Fibroblast of pulmonary artery (primary cell): ENCODE results near the gene CD2.

ENCODE experiments used
- DNase-seq: peaks from one replicate; pipeline ENCODE4 v3.0.0-alpha.2; 2010; ENCODE audit warnings: low read depth
- H3K4me3 ChIP-seq: replicated peaks from 2 replicates; pipeline ENCODE4 v1.5.1; 2011; ENCODE audit warnings: low read depth, mild to moderate bottlenecking, control low read depth, low read length, moderate library complexity
- CTCF ChIP-seq: IDR thresholded peaks from 2 replicates; pipeline ENCODE4 v1.5.1; 2011; ENCODE audit warnings: mild to moderate bottlenecking, control low read depth, low read length, inconsistent platforms; ENCODE audit errors: missing control alignments

Gene CD2

GRCh38 chr1:116764906-116765862 is 11.0 kb downstream of the CD2 start:
- no peak for DNase-seq
- no peak overlapping the region for H3K4me3 ChIP-seq
- TF ChIP-seq CTCF, result no peak

DNA sequence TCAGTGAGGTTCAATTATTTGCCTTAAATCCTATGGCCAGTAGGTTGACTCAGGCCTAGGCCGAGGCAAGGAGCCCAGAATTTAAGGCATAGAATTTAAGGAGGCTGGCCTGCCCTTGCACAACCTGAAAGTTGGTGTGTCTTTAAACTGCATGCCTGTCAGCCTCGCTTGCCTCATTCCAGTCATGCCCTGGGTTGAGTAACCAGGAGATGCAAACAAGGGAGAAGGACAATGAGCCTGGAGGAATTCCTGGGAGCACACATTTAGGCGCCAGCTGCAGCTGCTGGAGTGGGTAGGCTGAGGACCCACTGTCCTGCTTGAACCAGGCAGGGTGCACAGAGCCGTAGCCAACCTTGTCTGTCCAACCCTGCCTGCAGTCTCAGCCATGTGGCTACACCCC is 11.7 kb downstream of the CD2 start:
- H3K4me3 ChIP-seq, result no peak overlapping the region
- no peak for TF ChIP-seq CTCF
- peak; percentile 72 for DNase-seq

GRCh38 chr1:116766616-116767469 is 12.6 kb downstream of the CD2 start:
- H3K4me3 ChIP-seq, result no peak overlapping the region
- DNase-seq, result no peak
- no peak for TF ChIP-seq CTCF

GRCh38 chr1:116767782-116768382 is 13.7 kb downstream of the CD2 start:
- no peak overlapping the region for H3K4me3 ChIP-seq

GRCh38 chr1:116768416-116769103 is 14.3 kb downstream of the CD2 start:
- DNase-seq, result no peak
- TF ChIP-seq CTCF, result no peak

More at GRCh38 chr1:116767782-116768382, 13.7 kb downstream of the CD2 start:
- TF ChIP-seq CTCF, result no peak
- no peak for DNase-seq

GRCh38 chr1:116769104-116769452 is 14.8 kb downstream of the CD2 start:
- no peak for TF ChIP-seq CTCF
- no peak overlapping the region for H3K4me3 ChIP-seq
- no peak for DNase-seq

More at GRCh38 chr1:116768416-116769103, 14.3 kb downstream of the CD2 start:
- H3K4me3 ChIP-seq, result no peak overlapping the region
